Erythroblast (primary cell): ENCODE measurements around the gene ATG14.

Experiments
- GATA1 ChIP-seq: IDR thresholded peaks from 2 replicates; pipeline ENCODE4 v1.6.1; 2011; ENCODE audit warnings: low read depth, mild to moderate bottlenecking, control low read depth, low read length, moderate library complexity
- POLR2A ChIP-seq: IDR thresholded peaks from 2 replicates; pipeline ENCODE4 v1.6.1; 2011; ENCODE audit warnings: mild to moderate bottlenecking, low read length

- TF ChIP-seq POLR2A (no peak), GATA1 (no peak)
Observed at GRCh38 chr14:55372423-55372822, 39.2 kb downstream of the ATG14 start.
